H9 (cell line): Measurements from ENCODE around the gene NOVA2. TPM values are rescaled to one million over a fixed set of nuclear protein-coding genes. Genes with fewer than 3 reads are reported as not detected.
A peak's percentile ranks its signal among the peaks of the same experiment; 100 is the strongest.

Experiments used
- DNase-seq: peaks from one replicate; pipeline ENCODE4 v3.0.0-alpha.2; 2017
- H2AFZ ChIP-seq: one replicate; pipeline ENCODE4 v1.6.1; 2013; ENCODE audit warnings: mild to moderate bottlenecking, low read length, control low read depth, moderate library complexity
- H2AK5ac ChIP-seq: 2 replicates; pipeline ENCODE4 v1.6.1; 2013; ENCODE audit warnings: low read length, control low read depth, mixed read lengths; ENCODE audit not compliant: insufficient read length
- H2BK120ac ChIP-seq: one replicate; pipeline ENCODE4 v1.6.1; 2013; ENCODE audit warnings: low read depth, mild to moderate bottlenecking, low read length, control low read depth, inconsistent platforms; ENCODE audit not compliant: poor library complexity, severe bottlenecking
- H2BK12ac ChIP-seq: 2 replicates; pipeline ENCODE4 v1.6.1; 2013; ENCODE audit warnings: low read length, control low read depth, mixed read lengths, low read depth; ENCODE audit not compliant: insufficient read length
- H2BK15ac ChIP-seq: 2 replicates; pipeline ENCODE4 v1.6.1; 2013; ENCODE audit warnings: low read depth, low read length, control low read depth
- H2BK20ac ChIP-seq: one replicate; pipeline ENCODE4 v1.6.1; 2013; ENCODE audit warnings: low read depth, mild to moderate bottlenecking, low read length, control low read depth, inconsistent platforms; ENCODE audit not compliant: poor library complexity, severe bottlenecking
- H2BK5ac ChIP-seq: 2 replicates; pipeline ENCODE4 v1.6.1; 2013; ENCODE audit warnings: low read length, control low read depth, mixed read lengths; ENCODE audit not compliant: insufficient read length
- H3K14ac ChIP-seq: 2 replicates; pipeline ENCODE4 v1.6.1; 2013; ENCODE audit warnings: low read length, control low read depth; ENCODE audit not compliant: insufficient read depth
- H3K18ac ChIP-seq: 2 replicates; pipeline ENCODE4 v1.6.1; 2013; ENCODE audit warnings: low read depth, mild to moderate bottlenecking, mixed read lengths, low read length, control low read depth; ENCODE audit not compliant: insufficient read length
- H3K23ac ChIP-seq: 2 replicates; pipeline ENCODE4 v1.6.1; 2013; ENCODE audit warnings: low read length, control low read depth, mixed read lengths, low read depth; ENCODE audit not compliant: insufficient read length
- H3K23me2 ChIP-seq: 2 replicates; pipeline ENCODE4 v1.6.1; 2013; ENCODE audit warnings: low read depth, mild to moderate bottlenecking, mixed read lengths, low read length, control low read depth; ENCODE audit not compliant: insufficient read length, poor library complexity, severe bottlenecking
- H3K27ac ChIP-seq: 2 replicates; pipeline ENCODE4 v1.5.1; 2013; ENCODE audit warnings: low read length, control low read depth, mixed read lengths, low read depth; ENCODE audit not compliant: insufficient read length
- H3K27me3 ChIP-seq: 2 replicates; pipeline ENCODE4 v1.6.1; 2013; ENCODE audit warnings: low read length, control low read depth, inconsistent platforms; ENCODE audit not compliant: insufficient read depth
- H3K4ac ChIP-seq: 2 replicates; pipeline ENCODE4 v1.6.1; 2013; ENCODE audit warnings: low read depth, mild to moderate bottlenecking, control low read depth, inconsistent platforms, low read length, moderate library complexity
- H3K4me1 ChIP-seq: 2 replicates; pipeline ENCODE4 v1.6.1; 2013; ENCODE audit warnings: low read length, control low read depth, inconsistent platforms; ENCODE audit not compliant: insufficient read depth
- H3K4me2 ChIP-seq: 2 replicates; pipeline ENCODE4 v1.6.1; 2013; ENCODE audit warnings: low read length, control low read depth, mixed read lengths; ENCODE audit not compliant: insufficient read length, insufficient read depth
- H3K56ac ChIP-seq: 2 replicates; pipeline ENCODE4 v1.6.1; 2013; ENCODE audit warnings: low read depth, mild to moderate bottlenecking, mixed read lengths, low read length, control low read depth; ENCODE audit not compliant: insufficient read length
- H3K79me1 ChIP-seq: 2 replicates; pipeline ENCODE4 v1.6.1; 2013; ENCODE audit warnings: low read depth, mild to moderate bottlenecking, moderate library complexity, low read length, control low read depth, inconsistent platforms; ENCODE audit not compliant: insufficient read depth, poor library complexity, severe bottlenecking
- H3K79me2 ChIP-seq: 2 replicates; pipeline ENCODE4 v1.6.1; 2013; ENCODE audit warnings: low read length, control low read depth, inconsistent platforms; ENCODE audit not compliant: insufficient read depth
- H3K9ac ChIP-seq: 2 replicates; pipeline ENCODE4 v1.6.1; 2013; ENCODE audit warnings: low read length, control low read depth, mixed read lengths; ENCODE audit not compliant: insufficient read length; ENCODE audit errors: extremely low read depth
- H3K9me3 ChIP-seq: one replicate; pipeline ENCODE4 v1.6.1; 2013; ENCODE audit warnings: low read depth, low read length, inconsistent platforms; ENCODE audit not compliant: control insufficient read depth
- H3T11ph ChIP-seq: one replicate; pipeline ENCODE4 v1.6.1; 2013; ENCODE audit warnings: mild to moderate bottlenecking, low read length, control low read depth, inconsistent platforms
- H4K20me1 ChIP-seq: one replicate; pipeline ENCODE4 v1.6.1; 2013; ENCODE audit not compliant: control insufficient read depth, insufficient read length, insufficient read depth
- H4K5ac ChIP-seq: 2 replicates; pipeline ENCODE4 v1.6.1; 2013; ENCODE audit warnings: low read depth, mild to moderate bottlenecking, mixed read lengths, low read length, control low read depth; ENCODE audit not compliant: insufficient read length
- H4K8ac ChIP-seq: replicated peaks from 2 replicates; pipeline ENCODE4 v1.6.1; 2013; ENCODE audit warnings: low read length, control low read depth, mixed read lengths, low read depth; ENCODE audit not compliant: insufficient read length
- H4K91ac ChIP-seq: 2 replicates; pipeline ENCODE4 v1.6.1; 2013; ENCODE audit warnings: low read depth, mild to moderate bottlenecking, moderate library complexity, mixed read lengths, low read length, control low read depth; ENCODE audit not compliant: insufficient read length
- H3K27ac Mint-ChIP-seq, 3 experiments: 2 replicates in 2 of 3; 3 replicates in 1 of 3; pipeline ENCODE4 v1.8.0; 2020 to 2021; ENCODE audit warnings: mixed read lengths in 3 of 3, mild to moderate bottlenecking in 1 of 3, moderate library complexity in 1 of 3
- H3K27me3 Mint-ChIP-seq: 2 replicates; pipeline ENCODE4 v1.8.0; 2021; ENCODE audit warnings: low read depth, mild to moderate bottlenecking, moderate library complexity, mixed read lengths
- H3K36me3 Mint-ChIP-seq, 3 experiments: 2 replicates in 2 of 3; 3 replicates in 1 of 3; pipeline ENCODE4 v1.8.0; 2020 to 2021; ENCODE audit warnings: low read depth in 3 of 3, mixed read lengths in 3 of 3; ENCODE audit not compliant: insufficient read depth in 1 of 3
- H3K4me1 Mint-ChIP-seq, 2 experiments: 2 replicates each; pipeline ENCODE4 v1.8.0; 2020; ENCODE audit warnings: mixed read lengths in 2 of 2
- H3K4me3 Mint-ChIP-seq, 2 experiments: 2 replicates in 1 of 2; 3 replicates in 1 of 2; pipeline ENCODE4 v1.8.0; 2020 to 2021; ENCODE audit warnings: mild to moderate bottlenecking in 2 of 2, mixed read lengths in 2 of 2, moderate library complexity in 1 of 2
- H3K9me3 Mint-ChIP-seq, 2 experiments: 2 replicates in 1 of 2; 3 replicates in 1 of 2; pipeline ENCODE4 v1.8.0; 2020; ENCODE audit warnings: mild to moderate bottlenecking in 2 of 2, mixed read lengths in 2 of 2, moderate library complexity in 1 of 2
- CTCF ChIP-seq: fragments of 200-600 bp; sonication (generic); conservative IDR thresholded peaks from 3 replicates; pipeline ENCODE4 v1.8.0; 2021; ENCODE audit warnings: antibody characterized with exemption, mild to moderate bottlenecking
- whole genome bisulfite sequencing: extraction: QIAGEN DNeasy Blood & Tissue Kit; methylation state at CpG from one replicate; pipeline ENCODE4 v1.1.7; 2013; ENCODE audit warnings: missing lambda C conversion rate, low lambda C conversion rate, mixed read lengths; ENCODE audit not compliant: insufficient read length; ENCODE audit errors: extremely low coverage; 5-methylcytosine and 5-hydroxymethylcytosine counted together
- total RNA-seq: library from RNA; stranded (reverse); gene quantifications from 2 replicates; pipeline ENCODE4 v1.2.1, GENCODE V29; 2021

Gene NOVA2
- total RNA-seq, 1 experiment from 2014 or later, result 8.8 TPM

GRCh38 chr19:46017095-46017429 lies 43.4 kb upstream of the NOVA2 start:
- H3K56ac ChIP-seq, result no peak overlapping the region
- no peak overlapping the region for H4K8ac ChIP-seq
- H2BK12ac ChIP-seq, result no peak overlapping the region
- H3K4me1 ChIP-seq, result no peaks in the 10 kb centered on the region
- no peaks in the 10 kb centered on the region; a peak in 1 of 5 replicates for H3K9me3 Mint-ChIP-seq
- H2BK5ac ChIP-seq, result no peak overlapping the region
- peaks cover 0 to 7% (median 2%) of the 10 kb centered on the region in 3 experiments; a peak in 4 of 7 replicates for H3K36me3 Mint-ChIP-seq
- H3K18ac ChIP-seq, result no peak overlapping the region
- H3K9me3 ChIP-seq, result no peaks in the 10 kb centered on the region
- no peak overlapping the region for H2AK5ac ChIP-seq
- H3T11ph ChIP-seq, result no peak overlapping the region
- no peak overlapping the region for H4K91ac ChIP-seq
- H2BK15ac ChIP-seq, result no peak overlapping the region
- no peak overlapping the region for H2BK20ac ChIP-seq
- no peak overlapping the region for H3K14ac ChIP-seq
- no peak overlapping the region for H2AFZ ChIP-seq
- no peak overlapping the region for H3K4me2 ChIP-seq
- no peaks in the 10 kb centered on the region for H3K79me2 ChIP-seq
- no peak for DNase-seq
- no peak overlapping the region for H3K27ac Mint-ChIP-seq
- H3K27me3 Mint-ChIP-seq, result peaks cover 25% of the 10 kb centered on the region
- no peaks in the 10 kb centered on the region for H4K20me1 ChIP-seq
- no peak overlapping the region for H3K27ac ChIP-seq
- H2BK120ac ChIP-seq, result no peak overlapping the region
- peaks cover 17% of the 10 kb centered on the region for H3K23me2 ChIP-seq
- no peak overlapping the region for H3K23ac ChIP-seq
- no peaks in the 10 kb centered on the region for H3K79me1 ChIP-seq
- H4K5ac ChIP-seq, result no peak overlapping the region
- peak overlapping the region in 1 of 2 experiments; percentile 56; a peak in 2 of 5 replicates for H3K4me3 Mint-ChIP-seq
- H3K4ac ChIP-seq, result no peak overlapping the region
- WGBS, result no CpG with 5 or more reads among the region's 7 CpGs
- H3K27me3 ChIP-seq, result peaks cover 7% of the 10 kb centered on the region; the same call in 1 of the 2 replicates
- 0 out of 3 replicates have a peak, but pooled peaks have one; percentile 1 for TF ChIP-seq CTCF
- H3K9ac ChIP-seq, result no peak overlapping the region
- peaks cover 22 to 32% of the 10 kb centered on the region in 2 experiments for H3K4me1 Mint-ChIP-seq
